SK-N-SH treated with all-trans-retinoic acid at 6 μM for 48 hours (cell line): ENCODE data around the gene SOX6.

ENCODE experiments used
- ARNTL ChIP-seq: fragments of 450-650 bp; formaldehyde crosslinking; IDR thresholded peaks from 2 replicates; pipeline ENCODE4 v1.5.0; 2020; ENCODE audit warnings: low read depth, mild to moderate bottlenecking, moderate library complexity, borderline replicate concordance
- CSDC2 ChIP-seq: fragments of 250-450 bp; sonication (Bioruptor Pico); IDR thresholded peaks from 2 replicates; pipeline ENCODE4 v1.5.0; 2020; ENCODE audit warnings: mild to moderate bottlenecking, moderate library complexity
- GLIS3 ChIP-seq: fragments of 250-450 bp; sonication (Bioruptor Pico); IDR thresholded peaks from 2 replicates; pipeline ENCODE4 v1.5.0; 2020; ENCODE audit warnings: mild to moderate bottlenecking, moderate library complexity
- ISL1 ChIP-seq: fragments of 250-450 bp; sonication (Bioruptor Pico); IDR thresholded peaks from 2 replicates; pipeline ENCODE4 v2.1.2; 2022; ENCODE audit warnings: mild to moderate bottlenecking, moderate library complexity
- SNAI2 ChIP-seq: fragments of 250-450 bp; sonication (Bioruptor Pico); IDR thresholded peaks from 2 replicates; pipeline ENCODE4 v1.5.0; 2020; ENCODE audit warnings: mild to moderate bottlenecking, moderate library complexity
- TOX ChIP-seq: fragments of 250-450 bp; sonication (Bioruptor Pico); IDR thresholded peaks from 2 replicates; pipeline ENCODE4 v1.8.0; 2021; ENCODE audit warnings: mild to moderate bottlenecking, moderate library complexity, borderline replicate concordance
- ZFP3 ChIP-seq: fragments of 250-450 bp; sonication (Bioruptor Pico); IDR thresholded peaks from 2 replicates; pipeline ENCODE4 v1.5.0; 2020; ENCODE audit warnings: mild to moderate bottlenecking, moderate library complexity
- ZFP30 ChIP-seq: fragments of 450-650 bp; formaldehyde crosslinking; IDR thresholded peaks from 2 replicates; pipeline ENCODE4 v1.5.0; 2022; ENCODE audit warnings: mild to moderate bottlenecking, moderate library complexity
- ZNF565 ChIP-seq: fragments of 450-650 bp; formaldehyde crosslinking; conservative IDR thresholded peaks from 2 replicates; pipeline ENCODE4 v1.5.0; 2020; ENCODE audit warnings: low read depth, mild to moderate bottlenecking, moderate library complexity
- ZNF8 ChIP-seq: fragments of 450-650 bp; formaldehyde crosslinking; IDR thresholded peaks from 2 replicates; pipeline ENCODE4 v1.5.0; 2020; ENCODE audit warnings: mild to moderate bottlenecking, moderate library complexity
- TF ChIP-seq, protein P1 (sequence below): fragments of 250-450 bp; sonication (Bioruptor Pico); IDR thresholded peaks from 2 replicates; pipeline ENCODE4 v1.8.0; 2020; ENCODE audit warnings: mild to moderate bottlenecking, moderate library complexity, borderline replicate concordance
- TF ChIP-seq, protein P2 (sequence below): fragments of 250-450 bp; sonication (Bioruptor Pico); IDR thresholded peaks from 2 replicates; pipeline ENCODE4 v1.5.0; 2020; ENCODE audit warnings: mild to moderate bottlenecking, moderate library complexity

DNA sequence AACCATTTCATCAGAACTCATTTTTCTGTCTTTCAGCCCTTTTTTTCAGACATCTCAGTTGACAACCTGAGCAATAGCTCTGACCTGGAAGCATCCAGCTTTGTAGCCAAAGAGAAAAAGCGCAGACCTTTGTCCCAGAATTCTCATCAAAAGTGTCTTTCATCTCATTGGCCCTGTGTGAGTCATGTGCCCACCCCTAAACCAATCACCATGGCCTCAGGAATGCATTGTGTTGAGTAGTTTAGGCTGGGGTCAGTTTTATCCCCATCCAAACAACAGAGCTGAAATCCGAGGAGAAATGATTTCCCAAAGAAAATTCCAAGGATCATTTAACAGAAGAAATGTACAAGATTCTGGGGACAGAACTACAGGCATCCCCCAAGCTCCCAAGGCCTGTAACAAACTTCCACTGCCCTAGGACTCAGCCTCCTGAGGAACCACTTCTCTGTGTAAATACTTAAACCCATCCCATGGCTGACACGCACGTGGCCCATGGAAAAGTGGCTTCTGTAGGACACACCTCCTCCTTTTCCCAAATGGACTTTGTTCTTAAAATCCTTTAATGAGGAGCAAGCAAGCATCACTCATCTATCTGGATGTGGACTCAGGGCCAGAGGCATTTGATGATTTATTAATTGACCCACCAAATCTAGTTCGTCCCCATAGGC, 429.0 kb downstream of the SOX6 start:
- TF ChIP-seq GLIS3 (CRISPR knock-in tag) (no peak), ZNF565 (no peak), TOX (CRISPR knock-in tag) (no peak), ZFP3 (CRISPR knock-in tag) (no peak), ISL1 (CRISPR knock-in tag) (no peak), ZFP30 (no peak), SNAI2 (CRISPR knock-in tag) (no peak), ZNF8 (CRISPR knock-in tag) (no peak), CSDC2 (no peak), ARNTL (CRISPR knock-in tag) (no peak)
- TF ChIP-seq, protein P1, sequence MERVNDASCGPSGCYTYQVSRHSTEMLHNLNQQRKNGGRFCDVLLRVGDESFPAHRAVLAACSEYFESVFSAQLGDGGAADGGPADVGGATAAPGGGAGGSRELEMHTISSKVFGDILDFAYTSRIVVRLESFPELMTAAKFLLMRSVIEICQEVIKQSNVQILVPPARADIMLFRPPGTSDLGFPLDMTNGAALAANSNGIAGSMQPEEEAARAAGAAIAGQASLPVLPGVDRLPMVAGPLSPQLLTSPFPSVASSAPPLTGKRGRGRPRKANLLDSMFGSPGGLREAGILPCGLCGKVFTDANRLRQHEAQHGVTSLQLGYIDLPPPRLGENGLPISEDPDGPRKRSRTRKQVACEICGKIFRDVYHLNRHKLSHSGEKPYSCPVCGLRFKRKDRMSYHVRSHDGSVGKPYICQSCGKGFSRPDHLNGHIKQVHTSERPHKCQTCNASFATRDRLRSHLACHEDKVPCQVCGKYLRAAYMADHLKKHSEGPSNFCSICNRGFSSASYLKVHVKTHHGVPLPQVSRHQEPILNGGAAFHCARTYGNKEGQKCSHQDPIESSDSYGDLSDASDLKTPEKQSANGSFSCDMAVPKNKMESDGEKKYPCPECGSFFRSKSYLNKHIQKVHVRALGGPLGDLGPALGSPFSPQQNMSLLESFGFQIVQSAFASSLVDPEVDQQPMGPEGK (CRISPR knock-in tag), result no peak
- TF ChIP-seq, protein P2, sequence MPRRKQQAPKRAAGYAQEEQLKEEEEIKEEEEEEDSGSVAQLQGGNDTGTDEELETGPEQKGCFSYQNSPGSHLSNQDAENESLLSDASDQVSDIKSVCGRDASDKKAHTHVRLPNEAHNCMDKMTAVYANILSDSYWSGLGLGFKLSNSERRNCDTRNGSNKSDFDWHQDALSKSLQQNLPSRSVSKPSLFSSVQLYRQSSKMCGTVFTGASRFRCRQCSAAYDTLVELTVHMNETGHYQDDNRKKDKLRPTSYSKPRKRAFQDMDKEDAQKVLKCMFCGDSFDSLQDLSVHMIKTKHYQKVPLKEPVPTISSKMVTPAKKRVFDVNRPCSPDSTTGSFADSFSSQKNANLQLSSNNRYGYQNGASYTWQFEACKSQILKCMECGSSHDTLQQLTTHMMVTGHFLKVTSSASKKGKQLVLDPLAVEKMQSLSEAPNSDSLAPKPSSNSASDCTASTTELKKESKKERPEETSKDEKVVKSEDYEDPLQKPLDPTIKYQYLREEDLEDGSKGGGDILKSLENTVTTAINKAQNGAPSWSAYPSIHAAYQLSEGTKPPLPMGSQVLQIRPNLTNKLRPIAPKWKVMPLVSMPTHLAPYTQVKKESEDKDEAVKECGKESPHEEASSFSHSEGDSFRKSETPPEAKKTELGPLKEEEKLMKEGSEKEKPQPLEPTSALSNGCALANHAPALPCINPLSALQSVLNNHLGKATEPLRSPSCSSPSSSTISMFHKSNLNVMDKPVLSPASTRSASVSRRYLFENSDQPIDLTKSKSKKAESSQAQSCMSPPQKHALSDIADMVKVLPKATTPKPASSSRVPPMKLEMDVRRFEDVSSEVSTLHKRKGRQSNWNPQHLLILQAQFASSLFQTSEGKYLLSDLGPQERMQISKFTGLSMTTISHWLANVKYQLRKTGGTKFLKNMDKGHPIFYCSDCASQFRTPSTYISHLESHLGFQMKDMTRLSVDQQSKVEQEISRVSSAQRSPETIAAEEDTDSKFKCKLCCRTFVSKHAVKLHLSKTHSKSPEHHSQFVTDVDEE (CRISPR knock-in tag), result no peak
